Thoracic aorta (tissue), 2 donors: ENCODE measurements around the gene MLF1. TPM values are rescaled to one million over a fixed set of nuclear protein-coding genes. Genes with fewer than 3 reads are reported as not detected.
A peak's percentile ranks its signal among the peaks of the same experiment; 100 is the strongest.
"Not testable (repeated sequence)": the region's sequence is repeated elsewhere in the genome, so short reads cannot be mapped to it uniquely, and the experiment has no call there.

Experiments
- ATAC-seq: fragments of 150-250 bp; one replicate; pipeline ENCODE4 v1.8.0; 2017; ENCODE audit warnings: low read depth; ENCODE audit not compliant: insufficient number of reproducible peaks, low FRiP score
- DNase-seq: peaks from one replicate; pipeline ENCODE4 v3.0.0-alpha.2; 2020; ENCODE audit warnings: low spot score
- H3K27ac ChIP-seq, 2 donors: fragments of 200-600 bp; sonication (generic); 1 replicate in 1 of 2; 2 replicates in 1 of 2; pipeline ENCODE4 v1.5.1; 2016; ENCODE audit warnings: mild to moderate bottlenecking in 2 of 2, moderate library complexity in 2 of 2
- H3K27me3 ChIP-seq: fragments of 200-600 bp; sonication (generic); replicated peaks from 2 replicates; pipeline ENCODE4 v1.6.0; 2016; ENCODE audit warnings: mild to moderate bottlenecking; ENCODE audit not compliant: insufficient read depth
- H3K36me3 ChIP-seq: fragments of 200-600 bp; sonication (generic); one replicate; pipeline ENCODE4 v1.5.1; 2016
- H3K4me1 ChIP-seq, 2 donors: fragments of 200-600 bp; sonication (generic); 1 replicate in 1 of 2; 2 replicates in 1 of 2; pipeline versions ENCODE4 v1.5.1 to v1.6.0; 2016; ENCODE audit warnings: low read depth in 2 of 2, mild to moderate bottlenecking in 1 of 2; ENCODE audit not compliant: control insufficient read depth in 1 of 2
- H3K4me3 ChIP-seq: fragments of 200-600 bp; sonication (generic); 2 replicates; pipeline ENCODE4 v1.5.1; 2016; ENCODE audit warnings: mild to moderate bottlenecking
- H3K9me3 ChIP-seq: fragments of 200-600 bp; sonication (generic); 2 replicates; pipeline ENCODE4 v1.5.1; 2016
- CTCF ChIP-seq: fragments of 200-600 bp; sonication (generic); IDR thresholded peaks from one replicate; pipeline ENCODE4 v1.5.1; 2019; ENCODE audit warnings: antibody characterized with exemption
- total RNA-seq, 2 donors: library from RNA; depleted of rRNA; stranded (reverse); fragments of >200 nt; gene quantifications; one replicate each; pipeline versions ENCODE4 v1.1.0 to v1.2.3, GENCODE V29; 2016

The MLF1 gene
- total RNA-seq, 2 donors from 2014 or later = 10.7 to 12.8 TPM

- Histone ChIP-seq H3K27me3 (no peaks in the 10 kb centered on the region), H3K9me3 (no peaks in the 10 kb centered on the region), H3K27ac (no peak overlapping the region), H3K36me3 (no peaks in the 10 kb centered on the region), H3K4me3 (no peak overlapping the region), H3K4me1 (no peaks in the 10 kb centered on the region)
- peak; percentile 32 for TF ChIP-seq CTCF
- DNase-seq (no peak), ATAC-seq (no peak)
Observed at GRCh38 chr3:158532099-158532734, 38.8 kb upstream of the MLF1 start.

GRCh38 chr3:158535918-158536317, 35.1 kb upstream of the MLF1 start:
- no peak for TF ChIP-seq CTCF
- Histone ChIP-seq H3K4me3 (no peak overlapping the region), H3K27ac (no peak overlapping the region), H3K27me3 (no peaks in the 10 kb centered on the region), H3K36me3 (no peaks in the 10 kb centered on the region), H3K4me1 (no peaks in the 10 kb centered on the region), H3K9me3 (no peaks in the 10 kb centered on the region)
- DNase-seq (no peak), ATAC-seq (no peak)

- Histone ChIP-seq H3K36me3 (no peaks in the 10 kb centered on the region), H3K27me3 (no peaks in the 10 kb centered on the region), H3K27ac (no peak overlapping the region), H3K4me1 (no peaks in the 10 kb centered on the region), H3K9me3 (no peaks in the 10 kb centered on the region), H3K4me3 (no peak overlapping the region)
- DNase-seq = no peak
- TF ChIP-seq CTCF = peak; percentile 11
- no peak for ATAC-seq
Observed at GRCh38 chr3:158539414-158540014, 31.5 kb upstream of the MLF1 start.

- Histone ChIP-seq H3K4me3 (no peak overlapping the region), H3K27me3 (no peaks in the 10 kb centered on the region), H3K9me3 (no peaks in the 10 kb centered on the region), H3K4me1 (no peaks in the 10 kb centered on the region), H3K36me3 (no peaks in the 10 kb centered on the region), H3K27ac (no peak overlapping the region)
- DNase-seq (no peak), ATAC-seq (no peak)
- no peak for TF ChIP-seq CTCF
Observed at GRCh38 chr3:158540066-158540465, 30.9 kb upstream of the MLF1 start.

- ATAC-seq (no peak), DNase-seq (no peak)
- Histone ChIP-seq H3K9me3 (no peaks in the 10 kb centered on the region), H3K4me1 (no peaks in the 10 kb centered on the region), H3K27ac (no peak overlapping the region), H3K27me3 (no peaks in the 10 kb centered on the region), H3K4me3 (no peak overlapping the region), H3K36me3 (no peaks in the 10 kb centered on the region)
- no peak for TF ChIP-seq CTCF
Observed at GRCh38 chr3:158548691-158549090, 22.3 kb upstream of the MLF1 start.

- not testable (repeated sequence) for H3K27ac ChIP-seq, H3K27me3 ChIP-seq, ATAC-seq, DNase-seq, H3K9me3 ChIP-seq, H3K36me3 ChIP-seq, H3K4me3 ChIP-seq, H3K4me1 ChIP-seq
Observed at GRCh38 chr3:158549938-158550337, 21.1 kb upstream of the MLF1 start.
